HepG2 (cell line): ENCODE measurements around the gene KIAA1549. TPM values are rescaled to one million over a fixed set of nuclear protein-coding genes. Genes with fewer than 3 reads are reported as not detected.

Experiments
- ATAC-seq: fragments of 200-7000 bp; cut with Tn5 transposase; 3 replicates; pipeline ENCODE4 v1.9.1; 2020; ENCODE audit warnings: mild to moderate bottlenecking, moderate library complexity
- BruUV-seq: library from RNA; stranded (reverse); fragments of 400-500 nt; replicated peaks from 2 replicates; lab custom pipeline; 2021; lab: Mats Ljungman, UMichigan
- CTCF ChIA-PET: fragments of 300-600 bp; formaldehyde crosslinking; extraction: SDS; loops from one replicate; lab custom pipeline; 2021; ENCODE audit warnings: low total read pairs, inconsistent platforms, low intra/inter-chr PET ratio; lab: Yijun Ruan, JAX
- POLR2A ChIA-PET: fragments of 350-600 bp; sonication (Branson Sonifier 250); formaldehyde crosslinking; loops from one replicate; lab custom pipeline; 2020; ENCODE audit warnings: antibody characterized with exemption, inconsistent platforms; lab: Yijun Ruan, JAX
- DNase-seq: peaks from one replicate; pipeline ENCODE4 v3.0.0-alpha.2; 2015; ENCODE audit warnings: low spot score
- FAIRE-seq: peaks from 3 replicates; lab custom pipeline; 2011; peaks lifted over from hg19 to GRCh38; lab: Jason Lieb, UNC
- H2AFZ ChIP-seq: one replicate; pipeline ENCODE4 v1.6.1; 2011; ENCODE audit warnings: low read length, inconsistent platforms
- H3K27ac ChIP-seq: fragments of 300-600 bp; 3 replicates; pipeline ENCODE4 v1.8.0; 2011; ENCODE audit warnings: mixed run types, mild to moderate bottlenecking, mixed read lengths, low read length, inconsistent platforms; ENCODE audit not compliant: insufficient read depth; ENCODE audit errors: extremely low read length
- H3K27me3 ChIP-seq, 2 experiments: fragments of 200-600 bp in 1 of 2; 2 replicates in 1 of 2; 3 replicates in 1 of 2; pipeline versions ENCODE4 v1.6.0 to v1.8.0; 2011; ENCODE audit warnings: low read length in 2 of 2, mild to moderate bottlenecking in 2 of 2, moderate library complexity in 2 of 2, inconsistent platforms in 1 of 2; ENCODE audit not compliant: insufficient read depth in 2 of 2, control insufficient read depth in 1 of 2
- H3K36me3 ChIP-seq, 2 experiments: fragments of 200-600 bp in 1 of 2; replicated peaks in 1 of 2; 2 replicates in 1 of 2; 3 replicates in 1 of 2; pipeline versions ENCODE4 v1.5.1 to v1.8.0; 2011; ENCODE audit warnings: low read length in 2 of 2, inconsistent platforms in 1 of 2; ENCODE audit not compliant: insufficient read depth in 2 of 2, control insufficient read depth in 1 of 2
- H3K4me1 ChIP-seq: 2 replicates; pipeline ENCODE4 v1.5.1; 2012; ENCODE audit warnings: low read length, inconsistent platforms; ENCODE audit not compliant: insufficient read depth
- H3K4me2 ChIP-seq: 2 replicates; pipeline ENCODE4 v1.6.0; 2011; ENCODE audit warnings: low read depth, low read length, inconsistent platforms
- H3K4me3 ChIP-seq, 3 experiments: fragments of 200-600 bp in 1 of 3; sonication (generic), shearing (Covaris generic) in 1 of 3; replicated peaks in 1 of 3; 2 replicates each; pipeline ENCODE4 v1.5.1; 2011 to 2016; ENCODE audit warnings: low read length in 3 of 3, inconsistent platforms in 2 of 3, low read depth in 2 of 3, mild to moderate bottlenecking in 2 of 3, control low read depth in 1 of 3, mixed read lengths in 1 of 3; ENCODE audit not compliant: insufficient read depth in 1 of 3
- H3K79me2 ChIP-seq: one replicate; pipeline ENCODE4 v1.6.1; 2011; ENCODE audit warnings: low read length, inconsistent platforms; ENCODE audit not compliant: insufficient read depth
- H3K9ac ChIP-seq: 2 replicates; pipeline ENCODE4 v1.6.0; 2011; ENCODE audit warnings: mild to moderate bottlenecking, low read depth, low read length, inconsistent platforms; ENCODE audit not compliant: insufficient read depth
- H3K9me3 ChIP-seq: 2 replicates; pipeline ENCODE4 v1.5.1; 2012; ENCODE audit warnings: mild to moderate bottlenecking, low read length
- H4K20me1 ChIP-seq: 2 replicates; pipeline ENCODE4 v1.6.0; 2011; ENCODE audit warnings: inconsistent platforms, mild to moderate bottlenecking, low read length, moderate library complexity; ENCODE audit not compliant: insufficient read depth
- BRD4 ChIP-seq: sonication (generic); formaldehyde crosslinking; IDR thresholded peaks from 2 replicates; pipeline ENCODE4 v1.4.0; 2020; ENCODE audit warnings: missing genetic modification reagents
- CAMTA2 ChIP-seq: sonication (generic); formaldehyde crosslinking; IDR thresholded peaks from 2 replicates; pipeline ENCODE4 v1.4.0; 2020; ENCODE audit warnings: mild to moderate bottlenecking, missing genetic modification reagents, borderline replicate concordance
- DR1 ChIP-seq: sonication (generic); formaldehyde crosslinking; IDR thresholded peaks from 2 replicates; pipeline ENCODE4 v1.8.0; 2021; ENCODE audit warnings: mild to moderate bottlenecking, missing genetic modification reagents, inconsistent platforms
- HMGA1 ChIP-seq: sonication (generic); formaldehyde crosslinking; conservative IDR thresholded peaks from 2 replicates; pipeline ENCODE4 v1.4.0; 2020; ENCODE audit warnings: missing genetic modification reagents
- MLLT10 ChIP-seq: sonication (generic); formaldehyde crosslinking; IDR thresholded peaks from 2 replicates; pipeline ENCODE4 v1.4.0; 2020; ENCODE audit warnings: missing genetic modification reagents
- NCOA2 ChIP-seq: sonication (generic); formaldehyde crosslinking; IDR thresholded peaks from 2 replicates; pipeline ENCODE4 v1.8.0; 2022; ENCODE audit warnings: inconsistent platforms
- U2AF1 ChIP-seq: fragments of 200-400 bp; formaldehyde crosslinking; optimal IDR thresholded peaks from 2 replicates; pipeline ENCODE3; 2017; ENCODE audit warnings: mild to moderate bottlenecking, low read depth, low read length
- XBP1 ChIP-seq: sonication (generic); formaldehyde crosslinking; IDR thresholded peaks from 2 replicates; pipeline ENCODE4 v1.5.0; 2020; ENCODE audit warnings: missing genetic modification reagents
- ZNF335 ChIP-seq: sonication (generic); formaldehyde crosslinking; IDR thresholded peaks from 2 replicates; pipeline ENCODE4 v1.4.0; 2020; ENCODE audit warnings: missing genetic modification reagents
- ZNF383 ChIP-seq: sonication (generic); formaldehyde crosslinking; IDR thresholded peaks from 2 replicates; pipeline ENCODE4 v1.4.0; 2020; ENCODE audit warnings: missing genetic modification reagents, mild to moderate bottlenecking, borderline replicate concordance
- ZNF460 ChIP-seq: sonication (generic); formaldehyde crosslinking; IDR thresholded peaks from 2 replicates; pipeline ENCODE4 v1.5.1; 2020; ENCODE audit warnings: missing genetic modification reagents, mild to moderate bottlenecking, borderline replicate concordance
- ZZZ3 ChIP-seq: sonication (generic); formaldehyde crosslinking; IDR thresholded peaks from 2 replicates; pipeline ENCODE4 v1.4.0; 2020; ENCODE audit warnings: missing genetic modification reagents, mild to moderate bottlenecking, borderline replicate concordance
- WGBS: methylation state at CpG from one replicate; pipeline ENCODE4 v1.1.6; 2017; ENCODE audit warnings: low lambda C conversion rate; 5-methylcytosine and 5-hydroxymethylcytosine counted together
- in situ Hi-C: cut with HindIII; loops from 2 replicates; pipeline ENCODE4 v1.10.0; 2017; ENCODE audit warnings: low pct_unique_long_range_greater_than_20kb; ENCODE audit not compliant: extremely low pct_ligation_motif_present
- intact Hi-C: fragments of 100-400 bp; cut with micrococcal nuclease; formaldehyde crosslinking; loops from one replicate; pipeline ENCODE4 v1.10.0; 2022; ENCODE audit not compliant: unreplicated experiment
- polyA plus RNA-seq, 8 experiments: library from polyadenylated mRNA; depleted of rRNA in 3 of 8; stranded (reverse) in 7 of 8; unstranded in 1 of 8; fragments of >200 nt; fragmentation: Illumina TruSeq in 4 of 8; extraction: Trizol in 4 of 8; gene quantifications; 2 replicates each; pipeline versions ENCODE4 v1.2.1 to v1.2.3, GENCODE V29; 2011 to 2016; ENCODE audit warnings: low read depth in 4 of 8, missing spikeins in 1 of 8, mixed read lengths in 1 of 8; ENCODE audit not compliant: insufficient read depth in 1 of 8
- total RNA-seq, 5 experiments: library from RNA; depleted of rRNA; stranded (reverse); fragments of >200 nt; fragmentation: Illumina TruSeq; extraction: Trizol; gene quantifications; 2 replicates each; pipeline ENCODE4 v1.2.3, GENCODE V29; 2016; ENCODE audit warnings: low read depth in 1 of 5
- TF ChIP-seq, protein P1 (sequence below): sonication (generic); formaldehyde crosslinking; conservative IDR thresholded peaks from 2 replicates; pipeline ENCODE4 v1.8.0; 2022; ENCODE audit warnings: mild to moderate bottlenecking, moderate library complexity, missing genetic modification reagents
- TF ChIP-seq, protein P2 (sequence below): sonication (generic); formaldehyde crosslinking; IDR thresholded peaks from 2 replicates; pipeline ENCODE4 v1.8.0; 2022; ENCODE audit warnings: missing genetic modification reagents, low read depth, mild to moderate bottlenecking, borderline replicate concordance

Gene KIAA1549
- total and polyA plus RNA-seq, 2 of the 13 experiments (the other 11 are each of a cell fraction or from before 2014, with no cell fraction given) = 1.1 to 1.8 TPM

GRCh38 chr7:138853448-138853847, 127.7 kb downstream of the KIAA1549 start:
- Histone ChIP-seq H2AFZ (no peak overlapping the region), H3K27ac (no peak overlapping the region), H3K4me1 (no peaks in the 10 kb centered on the region), H4K20me1 (no peaks in the 10 kb centered on the region), H3K27me3 (no peaks in the 10 kb centered on the region), H3K9me3 (no peaks in the 10 kb centered on the region), H3K79me2 (no peaks in the 10 kb centered on the region), H3K4me3 (no peak overlapping the region), H3K9ac (no peak overlapping the region), H3K4me2 (no peak overlapping the region), H3K36me3 (no peaks in the 10 kb centered on the region; a peak in 1 of 5 replicates)
- TF ChIP-seq, protein P1, sequence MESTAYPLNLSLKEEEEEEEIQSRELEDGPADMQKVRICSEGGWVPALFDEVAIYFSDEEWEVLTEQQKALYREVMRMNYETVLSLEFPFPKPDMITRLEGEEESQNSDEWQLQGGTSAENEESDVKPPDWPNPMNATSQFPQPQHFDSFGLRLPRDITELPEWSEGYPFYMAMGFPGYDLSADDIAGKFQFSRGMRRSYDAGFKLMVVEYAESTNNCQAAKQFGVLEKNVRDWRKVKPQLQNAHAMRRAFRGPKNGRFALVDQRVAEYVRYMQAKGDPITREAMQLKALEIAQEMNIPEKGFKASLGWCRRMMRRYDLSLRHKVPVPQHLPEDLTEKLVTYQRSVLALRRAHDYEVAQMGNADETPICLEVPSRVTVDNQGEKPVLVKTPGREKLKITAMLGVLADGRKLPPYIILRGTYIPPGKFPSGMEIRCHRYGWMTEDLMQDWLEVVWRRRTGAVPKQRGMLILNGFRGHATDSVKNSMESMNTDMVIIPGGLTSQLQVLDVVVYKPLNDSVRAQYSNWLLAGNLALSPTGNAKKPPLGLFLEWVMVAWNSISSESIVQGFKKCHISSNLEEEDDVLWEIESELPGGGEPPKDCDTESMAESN = no peak
- no peak for TF ChIP-seq ZNF383 (CRISPR knock-in tag)
- TF ChIP-seq DR1 = no peak
- TF ChIP-seq ZZZ3 = no peak
- TF ChIP-seq MLLT10 (CRISPR knock-in tag) = no peak
- TF ChIP-seq ZNF335 (CRISPR knock-in tag) = no peak
- no peak for TF ChIP-seq ZNF460
- no peak for TF ChIP-seq HMGA1 (CRISPR knock-in tag)
- no peak for TF ChIP-seq NCOA2 (CRISPR knock-in tag)
- TF ChIP-seq CAMTA2 (CRISPR knock-in tag) = no peak
- no peak for TF ChIP-seq XBP1 (CRISPR knock-in tag)
- TF ChIP-seq BRD4 (CRISPR knock-in tag) = no peak
- no peak for TF ChIP-seq U2AF1
- TF ChIP-seq, protein P2, sequence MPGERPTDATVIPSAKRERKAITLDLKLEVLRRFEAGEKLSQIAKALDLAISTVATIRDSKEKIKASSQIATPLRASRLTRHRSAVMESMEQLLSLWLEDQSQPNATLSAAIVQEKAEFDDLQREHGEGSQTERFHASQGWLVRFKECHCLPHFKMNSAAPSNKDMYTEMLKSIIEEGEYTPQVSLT (CRISPR knock-in tag) = no peak
- BruUV-seq = no TSS peak
- DNase-seq (no peak), FAIRE-seq (no peak), ATAC-seq (no peak)
- in situ Hi-C loops (no loop called here), intact Hi-C loops (no loop called here)
- POLR2A ChIA-PET = no interaction called here
- WGBS = 84% methylated on average over 3 of the region's 3 CpGs
- CTCF ChIA-PET = no interaction called here
